SK-N-SH (cell line): ENCODE data around the gene ERCC2.

Source experiments
- CHD2 ChIP-seq: fragments of 150-350 bp; IDR thresholded peaks from 2 replicates; pipeline ENCODE4 v1.6.1; 2018; ENCODE audit warnings: low read length; ENCODE audit not compliant: partially characterized antibody
- CTCF ChIP-seq: fragments of 200-600 bp; sonication (generic); IDR thresholded peaks from 2 replicates; pipeline ENCODE4 v1.6.1; 2017; ENCODE audit warnings: antibody characterized with exemption, mild to moderate bottlenecking, moderate library complexity
- ELF1 ChIP-seq: IDR thresholded peaks from 2 replicates; pipeline ENCODE4 v1.4.0; 2012
- JUND ChIP-seq: IDR thresholded peaks from 2 replicates; pipeline ENCODE4 v1.4.0; 2012
- RCOR1 ChIP-seq: fragments of 150-350 bp; IDR thresholded peaks from 2 replicates; pipeline ENCODE4 v1.6.1; 2017; ENCODE audit warnings: antibody characterized with exemption, low read length
- TCF12 ChIP-seq: IDR thresholded peaks from 2 replicates; pipeline ENCODE4 v1.4.0; 2012
- TEAD4 ChIP-seq: IDR thresholded peaks from 2 replicates; pipeline ENCODE4 v1.4.0; 2012; ENCODE audit warnings: mild to moderate bottlenecking, borderline replicate concordance; ENCODE audit not compliant: insufficient read depth
- TF ChIP-seq, protein P1 (sequence below): IDR thresholded peaks from 2 replicates; pipeline ENCODE4 v1.6.1; 2012; ENCODE audit warnings: mild to moderate bottlenecking, low read depth, low read length, moderate library complexity

DNA sequence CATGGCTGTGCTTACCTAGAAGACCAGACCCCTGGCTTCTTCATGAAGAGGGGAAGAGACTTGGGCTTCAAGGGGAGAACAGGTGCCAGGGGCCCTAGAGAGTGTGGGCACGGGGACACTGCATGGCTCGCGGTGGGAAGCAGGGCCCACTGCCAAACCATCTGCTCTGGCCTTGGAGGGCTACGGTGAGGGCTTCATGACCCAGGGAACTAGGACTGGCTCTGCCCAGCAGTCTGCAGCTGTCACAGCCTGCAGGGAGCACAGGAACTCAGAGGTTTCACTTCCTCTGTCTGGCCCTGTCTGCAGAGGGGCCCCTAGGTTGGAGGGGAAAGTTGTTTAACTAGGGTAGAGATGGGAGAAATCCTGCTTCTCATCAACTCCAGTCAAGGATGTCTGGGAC is 49.0 kb upstream of the ERCC2 start:
- TF ChIP-seq CHD2 (no peak), CTCF (no peak), JUND (no peak), ELF1 (no peak), TCF12 (no peak), TEAD4 (no peak), RCOR1 (no peak)
- TF ChIP-seq, protein P1, sequence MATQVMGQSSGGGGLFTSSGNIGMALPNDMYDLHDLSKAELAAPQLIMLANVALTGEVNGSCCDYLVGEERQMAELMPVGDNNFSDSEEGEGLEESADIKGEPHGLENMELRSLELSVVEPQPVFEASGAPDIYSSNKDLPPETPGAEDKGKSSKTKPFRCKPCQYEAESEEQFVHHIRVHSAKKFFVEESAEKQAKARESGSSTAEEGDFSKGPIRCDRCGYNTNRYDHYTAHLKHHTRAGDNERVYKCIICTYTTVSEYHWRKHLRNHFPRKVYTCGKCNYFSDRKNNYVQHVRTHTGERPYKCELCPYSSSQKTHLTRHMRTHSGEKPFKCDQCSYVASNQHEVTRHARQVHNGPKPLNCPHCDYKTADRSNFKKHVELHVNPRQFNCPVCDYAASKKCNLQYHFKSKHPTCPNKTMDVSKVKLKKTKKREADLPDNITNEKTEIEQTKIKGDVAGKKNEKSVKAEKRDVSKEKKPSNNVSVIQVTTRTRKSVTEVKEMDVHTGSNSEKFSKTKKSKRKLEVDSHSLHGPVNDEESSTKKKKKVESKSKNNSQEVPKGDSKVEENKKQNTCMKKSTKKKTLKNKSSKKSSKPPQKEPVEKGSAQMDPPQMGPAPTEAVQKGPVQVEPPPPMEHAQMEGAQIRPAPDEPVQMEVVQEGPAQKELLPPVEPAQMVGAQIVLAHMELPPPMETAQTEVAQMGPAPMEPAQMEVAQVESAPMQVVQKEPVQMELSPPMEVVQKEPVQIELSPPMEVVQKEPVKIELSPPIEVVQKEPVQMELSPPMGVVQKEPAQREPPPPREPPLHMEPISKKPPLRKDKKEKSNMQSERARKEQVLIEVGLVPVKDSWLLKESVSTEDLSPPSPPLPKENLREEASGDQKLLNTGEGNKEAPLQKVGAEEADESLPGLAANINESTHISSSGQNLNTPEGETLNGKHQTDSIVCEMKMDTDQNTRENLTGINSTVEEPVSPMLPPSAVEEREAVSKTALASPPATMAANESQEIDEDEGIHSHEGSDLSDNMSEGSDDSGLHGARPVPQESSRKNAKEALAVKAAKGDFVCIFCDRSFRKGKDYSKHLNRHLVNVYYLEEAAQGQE = no peak
